Ishikawa (cell line): ENCODE results near the gene EFHC1.

Source experiments
- CEBPB ChIP-seq: IDR thresholded peaks from 2 replicates; pipeline ENCODE4 v1.6.1; 2012
- CREB1 ChIP-seq: IDR thresholded peaks from 2 replicates; pipeline ENCODE4 v1.6.1; 2012; ENCODE audit warnings: low read depth
- EGR1 ChIP-seq: IDR thresholded peaks from 2 replicates; pipeline ENCODE4 v1.6.1; 2012
- EP300 ChIP-seq: IDR thresholded peaks from 2 replicates; pipeline ENCODE4 v1.6.1; 2012; ENCODE audit warnings: borderline replicate concordance
- FOXM1 ChIP-seq: IDR thresholded peaks from 2 replicates; pipeline ENCODE4 v1.6.1; 2012; ENCODE audit warnings: low read depth, borderline replicate concordance
- MAX ChIP-seq: IDR thresholded peaks from 2 replicates; pipeline ENCODE4 v1.6.1; 2012
- NFIC ChIP-seq: IDR thresholded peaks from 2 replicates; pipeline ENCODE4 v1.6.1; 2012
- RAD21 ChIP-seq: IDR thresholded peaks from 2 replicates; pipeline ENCODE4 v1.6.1; 2012; ENCODE audit warnings: low read depth
- REST ChIP-seq: IDR thresholded peaks from 2 replicates; pipeline ENCODE4 v1.6.1; 2012; ENCODE audit warnings: low read depth, mild to moderate bottlenecking
- TAF1 ChIP-seq: IDR thresholded peaks from 2 replicates; pipeline ENCODE4 v1.6.1; 2012; ENCODE audit warnings: low read depth, mild to moderate bottlenecking
- TCF12 ChIP-seq: IDR thresholded peaks from 2 replicates; pipeline ENCODE4 v1.6.1; 2012; ENCODE audit warnings: low read depth
- TEAD4 ChIP-seq: IDR thresholded peaks from 2 replicates; pipeline ENCODE4 v1.6.1; 2012
- YY1 ChIP-seq: IDR thresholded peaks from 2 replicates; pipeline ENCODE4 v1.6.1; 2012; ENCODE audit warnings: low read depth
- ZBTB7A ChIP-seq: IDR thresholded peaks from 2 replicates; pipeline ENCODE4 v1.6.1; 2012; ENCODE audit warnings: low read depth
- TF ChIP-seq, protein P1 (sequence below): IDR thresholded peaks from 2 replicates; pipeline ENCODE4 v1.6.1; 2012

The EFHC1 gene

DNA sequence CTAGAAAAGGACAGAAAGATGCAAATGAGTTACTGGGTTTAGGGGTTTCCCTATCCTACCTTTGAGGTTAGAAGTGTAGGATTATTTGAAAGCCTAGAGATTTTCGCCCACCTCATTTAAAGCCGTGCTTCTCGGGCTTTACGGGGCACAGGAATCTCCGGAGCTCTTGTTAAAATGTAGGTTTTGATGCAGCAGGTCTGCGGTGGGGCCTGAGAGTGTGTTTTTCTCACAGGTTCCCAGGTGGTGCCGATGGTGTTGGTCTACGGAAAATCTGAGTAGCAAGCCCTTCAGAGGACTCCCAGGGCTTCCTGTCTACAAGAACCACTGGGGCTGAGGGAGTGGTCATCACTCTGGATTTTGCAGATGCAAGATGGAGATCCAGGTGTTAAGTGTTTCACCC, 109.2 kb downstream of the EFHC1 start:
- TF ChIP-seq MAX (no peak), FOXM1 (no peak), TCF12 (no peak), CEBPB (no peak), RAD21 (no peak), NFIC (no peak)

GRCh38 chr6:52530351-52530750, 110.2 kb downstream of the EFHC1 start:
- TF ChIP-seq TEAD4 (no peak), FOXM1 (no peak), CREB1 (no peak), EGR1 (no peak), ZBTB7A (no peak), TAF1 (no peak), CEBPB (no peak), EP300 (no peak), MAX (no peak), NFIC (no peak), REST (no peak), YY1 (no peak)
- TF ChIP-seq, protein P1, sequence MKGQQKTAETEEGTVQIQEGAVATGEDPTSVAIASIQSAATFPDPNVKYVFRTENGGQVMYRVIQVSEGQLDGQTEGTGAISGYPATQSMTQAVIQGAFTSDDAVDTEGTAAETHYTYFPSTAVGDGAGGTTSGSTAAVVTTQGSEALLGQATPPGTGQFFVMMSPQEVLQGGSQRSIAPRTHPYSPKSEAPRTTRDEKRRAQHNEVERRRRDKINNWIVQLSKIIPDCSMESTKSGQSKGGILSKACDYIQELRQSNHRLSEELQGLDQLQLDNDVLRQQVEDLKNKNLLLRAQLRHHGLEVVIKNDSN: no peak

- TF ChIP-seq NFIC (no peak), CREB1 (no peak), YY1 (no peak), RAD21 (no peak), TAF1 (no peak), EGR1 (no peak), FOXM1 (no peak), REST (no peak), TCF12 (no peak), EP300 (no peak), MAX (no peak), TEAD4 (no peak), CEBPB (no peak), ZBTB7A (no peak)
- TF ChIP-seq, protein P1: no peak
Measured at GRCh38 chr6:52531396-52531795, 111.3 kb downstream of the EFHC1 start.

- TF ChIP-seq EGR1 (no peak), YY1 (no peak), REST (no peak), TAF1 (no peak), RAD21 (no peak), FOXM1 (no peak), CEBPB (no peak), TEAD4 (no peak), CREB1 (no peak), NFIC (no peak), ZBTB7A (no peak)
Measured at GRCh38 chr6:52531834-52532233, 111.7 kb downstream of the EFHC1 start.

- TF ChIP-seq YY1: no peak
- TF ChIP-seq CEBPB: no peak
- TF ChIP-seq ZBTB7A: no peak
- no peak for TF ChIP-seq TEAD4
- no peak for TF ChIP-seq CREB1
- TF ChIP-seq, protein P1: no peak
- TF ChIP-seq TCF12: no peak
- TF ChIP-seq EGR1: no peak
- TF ChIP-seq TAF1: no peak
- no peak for TF ChIP-seq EP300
- no peak for TF ChIP-seq MAX
- no peak for TF ChIP-seq NFIC
- TF ChIP-seq RAD21: no peak
- TF ChIP-seq FOXM1: no peak
- TF ChIP-seq REST: no peak
Measured at GRCh38 chr6:52532457-52532856, 112.3 kb downstream of the EFHC1 start.
